ENCODE data around the gene PROM1. TPM values are rescaled to one million over a fixed set of nuclear protein-coding genes. Genes with fewer than 3 reads are reported as not detected.

Gene PROM1
- polyA plus RNA-seq, 1 donor = 22.5 TPM

- 83% methylated on average over 1 of the region's 3 CpGs for WGBS (ENCODE audit: insufficient coverage, low lambda C conversion rate)
- H3K27ac ChIP-seq (ENCODE audit: low read length) = no peak overlapping the region
- peaks cover 11% of the 10 kb centered on the region for H3K27me3 ChIP-seq (ENCODE audit: control insufficient read depth, insufficient read depth, low read length)
- H3K4me3 ChIP-seq (ENCODE audit: low read length) = no peak overlapping the region
- no peaks in the 10 kb centered on the region for H3K9me3 ChIP-seq (ENCODE audit: control insufficient read depth, low read depth, low read length)
- peaks cover 3% of the 10 kb centered on the region for H3K4me1 ChIP-seq (ENCODE audit: control insufficient read depth, insufficient read depth, low read length)
- H3K36me3 ChIP-seq (ENCODE audit: control insufficient read depth, insufficient read depth, low read length) = no peaks in the 10 kb centered on the region
- no peak for DNase-seq
These were observed 149.6 kb downstream of the PROM1 start for GRCh38 chr4:15934259-15934658.

- H3K4me1 ChIP-seq (ENCODE audit: control insufficient read depth, insufficient read depth, low read length) = no peaks in the 10 kb centered on the region
- H3K27me3 ChIP-seq (ENCODE audit: control insufficient read depth, insufficient read depth, low read length) = peaks cover 15% of the 10 kb centered on the region
- DNase-seq = no peak
- H3K36me3 ChIP-seq (ENCODE audit: control insufficient read depth, insufficient read depth, low read length) = no peaks in the 10 kb centered on the region
- H3K4me3 ChIP-seq (ENCODE audit: low read length) = no peak overlapping the region
- no CpG with 5 or more reads among the region's 5 CpGs for WGBS (ENCODE audit: insufficient coverage, low lambda C conversion rate)
- no peak overlapping the region for H3K27ac ChIP-seq (ENCODE audit: low read length)
- H3K9me3 ChIP-seq (ENCODE audit: control insufficient read depth, low read depth, low read length) = no peaks in the 10 kb centered on the region
These were observed 152.2 kb downstream of the PROM1 start for GRCh38 chr4:15931451-15932210.

DNA sequence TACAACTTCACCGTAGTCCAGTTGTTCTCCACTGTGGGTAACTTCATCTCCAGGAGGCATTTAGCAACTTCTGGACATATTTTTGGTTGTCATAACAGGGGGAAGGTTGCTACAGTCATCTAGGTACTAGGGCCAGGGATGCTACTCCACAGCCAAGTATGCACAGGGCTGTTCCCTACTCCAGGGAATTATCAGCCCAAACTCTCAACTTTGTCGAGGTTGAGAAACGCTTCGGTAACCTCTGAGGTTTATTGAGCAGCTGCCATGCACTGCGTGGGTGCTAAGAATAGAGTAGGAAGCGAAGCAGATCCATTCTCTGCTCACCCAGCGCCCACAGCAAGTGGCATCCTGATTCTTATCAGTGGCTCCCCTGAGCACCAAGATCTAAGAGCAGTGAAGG lies 153.5 kb downstream of the PROM1 start:
- Histone ChIP-seq H3K36me3 (ENCODE audit: control insufficient read depth, insufficient read depth, low read length) (no peaks in the 10 kb centered on the region), H3K4me3 (ENCODE audit: low read length) (no peak overlapping the region), H3K27me3 (ENCODE audit: control insufficient read depth, insufficient read depth, low read length) (peaks cover 15% of the 10 kb centered on the region), H3K9me3 (ENCODE audit: control insufficient read depth, low read depth, low read length) (no peaks in the 10 kb centered on the region), H3K4me1 (ENCODE audit: control insufficient read depth, insufficient read depth, low read length) (no peaks in the 10 kb centered on the region), H3K27ac (ENCODE audit: low read length) (no peak overlapping the region)
- DNase-seq = no peak
- no CpG with 5 or more reads among the region's 7 CpGs for WGBS (ENCODE audit: insufficient coverage, low lambda C conversion rate)

- H3K27me3 ChIP-seq (ENCODE audit: control insufficient read depth, insufficient read depth, low read length) = peaks cover 15% of the 10 kb centered on the region
- no peaks in the 10 kb centered on the region for H3K4me1 ChIP-seq (ENCODE audit: control insufficient read depth, insufficient read depth, low read length)
- DNase-seq = no peak
- WGBS (ENCODE audit: insufficient coverage, low lambda C conversion rate) = 60% methylated on average over 1 of the region's 3 CpGs
- no peaks in the 10 kb centered on the region for H3K36me3 ChIP-seq (ENCODE audit: control insufficient read depth, insufficient read depth, low read length)
- no peaks in the 10 kb centered on the region for H3K9me3 ChIP-seq (ENCODE audit: control insufficient read depth, low read depth, low read length)
- no peak overlapping the region for H3K4me3 ChIP-seq (ENCODE audit: low read length)
- no peak overlapping the region for H3K27ac ChIP-seq (ENCODE audit: low read length)
These were observed 154.3 kb downstream of the PROM1 start for GRCh38 chr4:15929540-15929939.

DNA sequence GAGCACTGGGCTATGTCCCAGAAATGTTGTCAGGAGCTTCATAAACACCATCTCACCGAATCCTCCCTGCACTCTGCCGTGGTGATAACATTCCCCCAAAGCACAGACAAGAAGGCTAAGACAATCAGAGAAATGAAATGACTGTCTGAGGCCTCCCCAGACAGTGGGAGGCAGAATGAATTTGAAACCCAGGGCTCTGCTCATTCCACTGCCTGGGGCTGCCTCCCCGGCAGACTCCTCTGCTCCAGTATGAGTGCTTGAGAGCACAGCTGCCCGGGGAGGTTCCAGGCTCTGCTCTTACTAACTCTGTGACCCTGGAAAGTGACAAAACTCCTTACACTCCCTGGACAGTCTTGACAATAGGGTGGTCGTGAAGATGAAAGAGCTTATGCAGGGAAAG lies 154.9 kb downstream of the PROM1 start:
- H3K4me3 ChIP-seq (ENCODE audit: low read length) = no peak overlapping the region
- H3K27ac ChIP-seq (ENCODE audit: low read length) = no peak overlapping the region
- no peaks in the 10 kb centered on the region for H3K4me1 ChIP-seq (ENCODE audit: control insufficient read depth, insufficient read depth, low read length)
- no peak for DNase-seq
- peaks cover 15% of the 10 kb centered on the region for H3K27me3 ChIP-seq (ENCODE audit: control insufficient read depth, insufficient read depth, low read length)
- no CpG with 5 or more reads among the region's 5 CpGs for WGBS (ENCODE audit: insufficient coverage, low lambda C conversion rate)
- no peaks in the 10 kb centered on the region for H3K9me3 ChIP-seq (ENCODE audit: control insufficient read depth, low read depth, low read length)
- no peaks in the 10 kb centered on the region for H3K36me3 ChIP-seq (ENCODE audit: control insufficient read depth, insufficient read depth, low read length)

GRCh38 chr4:15926486-15926885 lies 157.3 kb downstream of the PROM1 start:
- Histone ChIP-seq H3K4me3 (ENCODE audit: low read length) (no peak overlapping the region), H3K4me1 (ENCODE audit: control insufficient read depth, insufficient read depth, low read length) (no peaks in the 10 kb centered on the region), H3K36me3 (ENCODE audit: control insufficient read depth, insufficient read depth, low read length) (no peaks in the 10 kb centered on the region), H3K27ac (ENCODE audit: low read length) (no peak overlapping the region), H3K9me3 (ENCODE audit: control insufficient read depth, low read depth, low read length) (no peaks in the 10 kb centered on the region), H3K27me3 (ENCODE audit: control insufficient read depth, insufficient read depth, low read length) (peaks cover 15% of the 10 kb centered on the region)
- 100% methylated on average over 2 of the region's 7 CpGs for WGBS (ENCODE audit: insufficient coverage, low lambda C conversion rate)
- DNase-seq = no peak

DNA sequence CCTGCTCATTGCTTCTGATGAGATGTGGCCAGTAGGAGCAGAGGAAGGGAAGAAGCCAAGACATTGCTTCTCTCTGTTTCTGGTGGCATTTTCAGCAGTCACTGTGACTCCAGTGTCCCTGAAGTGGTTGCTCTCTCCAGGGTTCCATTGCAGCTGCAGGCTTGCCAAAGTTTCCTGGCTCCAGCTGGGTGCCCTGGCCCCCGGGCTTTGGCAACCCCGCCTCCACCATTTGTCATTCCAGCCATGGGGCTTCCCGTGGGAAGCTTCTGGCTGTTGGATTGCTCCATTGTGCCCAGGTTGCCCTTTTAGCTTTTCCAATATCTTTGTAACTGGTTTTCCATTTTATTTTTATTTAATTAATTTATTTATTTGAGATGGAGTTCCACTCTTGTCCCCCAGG lies 158.0 kb downstream of the PROM1 start:
- H3K27ac ChIP-seq (ENCODE audit: low read length) = no peak overlapping the region
- no peak for DNase-seq
- no peaks in the 10 kb centered on the region for H3K4me1 ChIP-seq (ENCODE audit: control insufficient read depth, insufficient read depth, low read length)
- peaks cover 15% of the 10 kb centered on the region for H3K27me3 ChIP-seq (ENCODE audit: control insufficient read depth, insufficient read depth, low read length)
- H3K4me3 ChIP-seq (ENCODE audit: low read length) = no peak overlapping the region
- H3K36me3 ChIP-seq (ENCODE audit: control insufficient read depth, insufficient read depth, low read length) = no peaks in the 10 kb centered on the region
- WGBS (ENCODE audit: insufficient coverage, low lambda C conversion rate) = no CpG with 5 or more reads among the region's 3 CpGs
- H3K9me3 ChIP-seq (ENCODE audit: control insufficient read depth, low read depth, low read length) = no peaks in the 10 kb centered on the region

DNA sequence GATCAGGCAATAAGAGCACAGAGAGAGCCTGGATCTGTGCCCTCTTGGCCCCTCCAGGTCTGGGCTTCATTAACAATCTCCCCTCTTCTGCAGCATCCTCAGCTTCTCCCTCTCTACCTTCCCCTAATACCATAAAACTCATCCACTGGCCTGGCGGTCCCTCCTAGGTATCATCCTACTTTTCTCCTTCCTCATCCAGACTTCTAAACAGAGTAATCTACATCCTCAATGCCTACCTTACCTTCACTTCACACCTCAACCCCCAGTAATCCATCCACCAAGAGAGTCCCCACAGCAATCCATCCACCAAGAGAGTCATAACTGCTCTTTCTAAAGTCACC lies 162.3 kb downstream of the PROM1 start:
- Histone ChIP-seq H3K4me1 (ENCODE audit: control insufficient read depth, insufficient read depth, low read length) (no peaks in the 10 kb centered on the region), H3K4me3 (ENCODE audit: low read length) (no peak overlapping the region), H3K27ac (ENCODE audit: low read length) (no peak overlapping the region), H3K27me3 (ENCODE audit: control insufficient read depth, insufficient read depth, low read length) (no peaks in the 10 kb centered on the region), H3K9me3 (ENCODE audit: control insufficient read depth, low read depth, low read length) (no peaks in the 10 kb centered on the region), H3K36me3 (ENCODE audit: control insufficient read depth, insufficient read depth, low read length) (no peaks in the 10 kb centered on the region)
- no peak for DNase-seq
- no CpG with 5 or more reads among the region's 1 CpG for WGBS (ENCODE audit: insufficient coverage, low lambda C conversion rate)

DNA sequence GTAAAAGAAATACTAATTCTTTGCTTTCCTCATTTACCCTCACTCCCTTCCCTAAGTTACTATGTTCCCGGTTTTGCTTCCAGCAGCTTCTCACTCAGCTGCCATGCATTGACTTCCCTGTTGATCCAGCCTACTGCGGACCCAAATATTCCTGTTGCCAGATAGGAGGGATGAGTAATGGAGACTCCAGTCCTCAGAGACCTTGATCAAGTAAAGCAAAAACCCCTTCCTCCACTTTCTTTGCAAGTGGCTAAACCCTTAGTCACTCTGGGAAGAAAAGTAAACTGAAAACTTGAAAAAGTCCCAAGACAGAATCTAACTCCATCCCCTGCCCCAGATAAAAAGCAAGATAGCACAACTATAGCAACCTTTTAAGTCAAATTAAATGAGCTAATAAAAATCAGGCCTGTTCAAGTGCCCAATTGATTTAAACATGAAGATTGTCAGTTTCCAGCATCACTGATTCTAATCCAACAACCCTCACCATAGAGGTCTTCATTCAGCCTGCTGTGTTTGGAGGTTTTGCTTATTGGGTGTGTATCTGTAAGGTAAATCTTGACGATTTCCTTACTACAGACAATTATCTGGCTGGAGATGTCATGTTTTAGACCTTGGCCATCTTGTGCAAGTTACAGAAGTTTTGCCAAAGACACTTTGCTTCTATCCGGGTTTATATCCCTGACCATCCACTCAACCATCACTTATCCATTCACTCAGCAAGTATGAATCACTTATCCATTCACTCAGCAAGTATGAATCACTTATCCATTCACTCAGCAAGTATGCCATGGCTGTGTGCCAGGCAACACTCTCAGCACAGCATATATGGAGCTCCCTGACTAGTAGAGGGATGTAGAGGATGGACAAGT lies 162.9 kb downstream of the PROM1 start:
- WGBS (ENCODE audit: insufficient coverage, low lambda C conversion rate) = 75% methylated on average over 2 of the region's 4 CpGs
- Histone ChIP-seq H3K27ac (ENCODE audit: low read length) (no peak overlapping the region), H3K9me3 (ENCODE audit: control insufficient read depth, low read depth, low read length) (no peaks in the 10 kb centered on the region), H3K4me3 (ENCODE audit: low read length) (no peak overlapping the region), H3K36me3 (ENCODE audit: control insufficient read depth, insufficient read depth, low read length) (no peaks in the 10 kb centered on the region), H3K4me1 (ENCODE audit: control insufficient read depth, insufficient read depth, low read length) (no peaks in the 10 kb centered on the region), H3K27me3 (ENCODE audit: control insufficient read depth, insufficient read depth, low read length) (no peaks in the 10 kb centered on the region)
- DNase-seq = no peak

DNA sequence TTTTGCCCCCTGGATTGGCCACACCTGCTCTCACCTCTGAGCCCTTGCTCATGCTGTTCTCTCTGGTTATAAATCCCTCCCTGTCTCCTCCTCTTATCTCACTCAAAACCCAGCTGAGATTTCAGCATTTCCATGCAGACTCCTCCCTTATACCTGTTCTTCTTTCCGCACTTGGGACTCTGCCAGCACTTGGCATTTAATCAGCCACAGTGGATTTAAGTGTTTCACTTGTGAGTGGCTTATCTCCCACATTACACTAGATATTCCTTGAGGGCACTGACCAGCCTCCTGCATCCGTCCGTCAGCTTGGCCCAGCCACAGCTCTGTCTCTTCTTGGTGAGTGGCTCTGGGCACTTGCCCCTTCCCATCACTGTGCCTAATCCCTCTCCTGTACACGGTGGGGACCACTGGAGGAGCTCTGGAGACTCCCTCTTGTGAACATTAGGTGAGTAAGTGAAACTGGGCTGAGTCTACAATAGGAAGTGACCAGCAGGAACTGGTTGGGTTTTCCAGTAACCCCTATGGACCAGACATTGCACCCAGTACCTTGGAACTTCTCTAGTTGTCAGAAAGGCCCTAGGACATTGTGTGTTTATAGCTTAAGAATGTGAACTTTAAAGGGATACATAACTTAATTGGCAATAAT lies 165.2 kb downstream of the PROM1 start:
- Histone ChIP-seq H3K27ac (ENCODE audit: low read length) (no peak overlapping the region), H3K36me3 (ENCODE audit: control insufficient read depth, insufficient read depth, low read length) (no peaks in the 10 kb centered on the region), H3K4me3 (ENCODE audit: low read length) (no peak overlapping the region), H3K27me3 (ENCODE audit: control insufficient read depth, insufficient read depth, low read length) (no peaks in the 10 kb centered on the region), H3K9me3 (ENCODE audit: control insufficient read depth, low read depth, low read length) (no peaks in the 10 kb centered on the region), H3K4me1 (ENCODE audit: control insufficient read depth, insufficient read depth, low read length) (no peaks in the 10 kb centered on the region)
- no CpG with 5 or more reads among the region's 4 CpGs for WGBS (ENCODE audit: insufficient coverage, low lambda C conversion rate)
- peak in 1 of 2 donors; percentile 22 for DNase-seq
